HG03280 (cell line): ENCODE results near the gene HINFP.
A peak's percentile ranks its signal among the peaks of the same experiment; 100 is the strongest.
"Not testable (repeated sequence)": the region's sequence is repeated elsewhere in the genome, so short reads cannot be mapped to it uniquely, and the experiment has no call there.

Experiments used
- ATAC-seq: cut with Tn5 transposase; IDR thresholded peaks from one replicate; pipeline ENCODE4 v1.9.1; 2021; ENCODE audit warnings: mild to moderate bottlenecking, moderate library complexity; ENCODE audit not compliant: unreplicated experiment

HINFP gene

GRCh38 chr11:119117004-119117706, 4.2 kb upstream of the HINFP start:
- no peak for ATAC-seq

- ATAC-seq: no peak
Observed at GRCh38 chr11:119118227-119118626, 3.2 kb upstream of the HINFP start.

DNA sequence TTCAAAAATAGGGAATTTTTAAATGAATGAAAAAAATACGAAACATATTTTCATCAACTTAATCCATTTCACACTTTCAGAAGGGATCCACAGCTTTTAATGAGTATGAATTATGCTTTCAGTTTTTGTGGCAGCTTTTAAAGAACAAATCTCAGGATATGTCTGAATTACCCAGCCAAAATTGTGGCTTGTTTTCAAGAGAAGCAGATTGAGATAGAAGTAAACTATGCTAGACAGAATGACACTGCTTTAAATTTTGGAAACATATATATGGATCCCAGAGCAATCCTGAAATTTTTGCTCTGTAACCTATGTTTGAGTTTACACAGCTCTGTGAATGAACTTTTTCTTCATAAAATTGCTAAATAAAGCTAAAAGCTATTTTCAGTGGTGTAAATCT, 2.4 kb upstream of the HINFP start:
- ATAC-seq: no peak

DNA sequence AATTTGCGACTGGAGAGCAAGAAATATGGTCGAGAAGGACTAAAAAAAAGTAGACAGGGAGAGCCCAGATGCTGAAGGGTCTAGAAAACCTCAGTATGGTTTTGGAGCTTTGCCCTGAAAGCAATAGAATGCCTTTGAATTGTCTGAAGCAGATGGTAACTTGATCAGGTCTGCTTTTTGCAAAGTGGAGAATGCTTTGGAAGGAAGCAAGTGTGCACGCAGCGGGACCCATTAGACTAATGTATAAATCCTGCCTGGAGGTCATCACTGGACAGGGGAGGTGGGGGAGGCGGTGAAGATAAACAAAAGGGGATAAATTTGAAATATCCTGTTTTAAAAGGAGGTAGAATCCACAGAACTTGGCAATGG, 757 bp upstream of the HINFP start:
- ATAC-seq: no peak

- ATAC-seq: no peak
Observed at GRCh38 chr11:119121811-119122124, 388 bp downstream of the HINFP start.

DNA sequence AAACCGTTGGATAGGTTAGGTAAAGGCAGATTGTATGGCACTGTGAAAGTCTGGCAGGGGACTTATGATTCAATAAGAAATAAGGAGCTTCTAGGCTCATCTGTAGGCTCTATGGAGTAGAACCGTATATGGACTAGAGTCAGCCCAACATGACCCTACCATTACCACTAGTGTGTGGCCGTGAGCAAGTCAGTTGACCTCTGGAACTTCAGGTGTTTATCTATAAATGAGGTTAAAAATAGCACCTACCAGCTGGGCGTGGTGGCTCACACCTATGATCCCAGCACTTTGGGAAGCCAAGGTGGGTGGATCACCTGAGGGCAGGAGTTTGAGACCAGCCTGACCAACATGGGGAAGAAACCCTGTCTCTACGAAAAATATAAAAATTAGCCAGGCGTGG, 4.4 kb downstream of the HINFP start:
- ATAC-seq: no peak

DNA sequence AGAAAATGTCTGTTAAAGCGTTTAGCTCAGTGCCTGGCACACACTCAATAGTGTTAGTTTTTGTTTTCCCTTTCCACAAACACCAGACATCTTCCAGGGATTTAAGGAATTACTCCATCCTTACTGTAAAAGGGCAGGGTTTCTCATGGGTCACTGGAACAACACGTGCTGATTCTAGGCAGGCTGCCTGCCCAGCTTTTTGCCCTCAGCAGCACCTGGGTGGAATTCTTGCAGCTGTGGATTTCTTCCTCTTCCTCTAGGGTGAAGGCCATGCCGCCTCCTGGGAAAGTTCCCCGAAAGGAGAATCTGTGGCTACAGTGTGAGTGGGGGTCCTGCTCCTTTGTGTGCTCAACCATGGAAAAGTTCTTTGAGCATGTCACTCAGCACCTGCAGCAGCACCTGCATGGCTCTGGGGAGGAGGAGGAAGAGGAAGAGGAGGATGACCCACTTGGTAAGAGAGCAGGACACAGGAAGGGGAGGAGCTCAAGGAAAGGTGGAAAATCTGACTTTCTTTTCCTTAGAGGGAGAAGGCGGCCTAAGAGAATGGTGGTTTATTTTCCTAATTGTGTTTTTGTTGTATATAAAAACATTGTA, 5.4 kb downstream of the HINFP start:
- ATAC-seq: no peak

DNA sequence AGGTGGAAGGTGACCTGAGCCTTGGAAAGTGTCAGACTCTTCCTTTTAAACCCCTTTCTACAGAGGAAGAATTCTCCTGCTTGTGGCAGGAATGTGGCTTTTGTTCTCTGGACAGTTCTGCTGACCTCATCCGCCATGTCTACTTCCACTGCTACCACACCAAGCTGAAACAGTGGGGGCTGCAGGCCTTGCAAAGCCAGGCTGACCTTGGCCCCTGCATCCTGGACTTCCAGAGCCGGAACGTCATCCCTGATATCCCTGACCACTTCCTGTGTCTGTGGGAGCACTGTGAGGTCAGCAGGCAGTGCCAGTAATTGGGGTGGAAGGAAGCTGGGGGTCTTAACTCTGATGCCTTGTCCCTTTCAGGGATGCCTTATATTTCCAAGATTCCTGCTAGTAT, 9.3 kb downstream of the HINFP start:
- no peak for ATAC-seq

- ATAC-seq: no peak
Observed at GRCh38 chr11:119134389-119134978, 13.1 kb downstream of the HINFP start.

DNA sequence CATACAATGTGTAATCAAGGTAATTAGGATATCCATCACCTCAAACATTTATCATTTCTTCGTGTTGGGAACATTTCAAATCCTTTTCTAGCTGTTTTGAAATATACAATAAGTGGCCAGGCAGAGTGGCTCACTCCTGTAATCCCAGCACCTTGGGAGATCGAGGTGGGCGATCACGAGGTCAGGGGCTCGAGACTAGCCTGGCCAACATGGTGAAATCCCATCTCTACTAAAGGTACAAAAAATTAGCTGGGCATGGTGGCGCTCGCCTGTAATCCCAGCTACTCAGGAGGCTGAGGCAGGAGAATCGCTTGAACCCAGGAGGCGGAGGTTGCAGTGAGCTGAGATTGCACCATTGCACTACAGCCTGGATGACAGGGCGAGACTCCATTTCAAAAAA, 17.9 kb downstream of the HINFP start:
- not testable (repeated sequence) for ATAC-seq

DNA sequence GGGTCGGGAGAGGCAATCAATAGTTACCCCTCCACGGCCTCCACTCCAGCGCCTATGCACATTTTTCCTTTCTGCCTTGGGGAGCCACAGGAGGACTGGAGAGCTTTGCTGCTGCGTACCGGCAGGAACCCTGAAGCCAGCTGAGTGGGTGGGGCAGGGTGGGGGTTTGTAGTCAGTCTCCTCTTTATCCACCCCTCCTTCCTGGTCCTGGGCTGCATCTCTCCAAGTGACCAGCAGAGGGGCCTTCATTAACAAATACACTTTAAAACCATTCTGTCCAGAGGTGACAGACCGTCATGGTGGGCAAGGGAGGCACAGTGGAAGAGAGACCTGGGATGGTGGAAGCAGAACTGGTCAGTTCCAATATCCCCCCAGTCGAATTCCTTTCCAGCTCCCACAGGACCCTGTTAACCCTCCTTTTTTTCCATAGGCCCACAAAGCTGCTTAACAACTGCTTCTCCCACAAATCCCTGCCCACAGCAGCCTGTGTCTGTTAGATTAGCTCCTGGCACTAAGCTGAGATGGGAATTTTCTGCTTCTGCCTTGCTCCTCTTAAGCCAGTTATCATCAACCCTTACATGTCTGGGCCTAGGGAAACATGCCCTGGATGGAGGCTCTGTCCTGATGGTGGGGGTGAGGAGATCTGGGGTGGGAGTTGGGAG, 23.6 kb downstream of the HINFP start:
- peak; percentile 73 for ATAC-seq

DNA sequence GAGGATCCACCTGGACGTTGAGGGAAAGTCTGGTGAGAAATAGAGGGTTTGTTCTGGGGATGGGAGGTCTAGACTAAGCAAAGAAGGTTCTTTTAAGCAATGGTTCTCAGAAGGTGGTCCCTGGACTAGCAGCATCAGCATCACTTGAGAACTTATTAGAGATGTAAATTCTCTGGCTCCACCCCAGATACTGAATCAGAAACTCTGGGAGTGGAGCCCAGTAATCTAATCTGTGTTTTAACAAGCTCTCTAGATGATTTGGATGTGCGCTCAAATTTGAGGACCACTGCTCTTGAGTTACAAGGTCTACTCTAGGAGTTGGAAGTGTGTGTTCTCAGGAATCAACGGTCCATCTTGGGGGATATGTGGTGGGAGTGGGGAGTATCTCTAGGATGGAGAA, 24.2 kb downstream of the HINFP start:
- ATAC-seq: no peak

- no peak for ATAC-seq
Observed at GRCh38 chr11:119147604-119148333, 26.4 kb downstream of the HINFP start.

DNA sequence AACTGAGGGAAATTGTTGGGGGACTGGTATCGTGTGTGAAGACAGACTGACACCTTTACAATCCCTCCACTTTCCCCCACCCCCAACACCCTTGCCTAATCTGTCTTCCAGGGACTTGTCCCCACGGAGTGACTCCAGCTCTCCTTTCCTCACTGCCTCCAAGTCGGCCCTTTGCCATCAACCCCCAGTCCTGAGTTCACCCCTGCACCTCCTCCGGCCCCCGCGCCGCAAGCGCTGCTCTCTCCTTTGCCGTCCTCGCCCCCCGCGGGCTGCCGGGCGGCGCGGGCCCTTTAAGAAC, 27.3 kb downstream of the HINFP start:
- no peak for ATAC-seq

DNA sequence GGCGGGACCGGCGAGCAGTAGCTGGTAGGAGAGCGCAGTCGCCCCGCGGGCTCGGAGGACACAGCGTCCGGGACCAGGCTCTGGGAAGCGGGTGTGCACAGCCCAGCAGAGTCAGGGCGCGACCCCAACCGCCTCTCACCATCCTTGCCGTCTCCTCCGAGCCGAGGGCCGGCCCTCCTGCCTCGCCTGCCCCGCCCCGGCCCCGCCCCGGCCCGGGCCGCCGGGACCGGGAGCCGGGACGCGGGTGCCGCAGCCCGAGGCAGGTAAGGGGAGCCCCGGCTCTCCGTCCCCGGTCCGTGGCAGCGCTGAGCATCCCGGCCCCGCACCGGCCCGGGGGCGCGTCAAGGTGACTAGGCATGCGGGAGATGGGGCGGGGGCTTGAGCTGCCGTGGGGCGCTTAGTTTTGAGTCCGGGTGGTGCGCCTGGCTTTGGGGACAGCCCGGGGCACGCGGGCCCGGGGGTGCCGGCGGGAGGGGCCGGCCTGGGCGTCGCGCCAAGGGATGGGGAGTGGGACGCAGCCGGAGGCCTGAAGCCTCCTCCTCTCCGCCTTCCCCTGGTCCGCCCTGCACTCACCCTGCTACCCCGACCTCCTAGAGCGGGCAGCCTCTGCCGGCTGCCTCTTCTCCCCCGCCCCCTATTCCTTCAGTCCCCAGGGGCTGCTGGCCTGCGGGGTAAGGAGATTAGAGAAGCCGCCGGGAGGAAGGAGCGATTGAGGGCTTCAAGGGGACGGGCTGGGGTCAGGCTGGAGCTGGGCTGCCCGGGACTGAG, 27.8 kb downstream of the HINFP start, which contains the start of gene ABCG4:
TSS of gene ABCG4 (plus strand) at position 35 of the 768 bp plus-strand sequence. CDS start 914 bp downstream, outside the sequence.
- no peak for ATAC-seq

DNA sequence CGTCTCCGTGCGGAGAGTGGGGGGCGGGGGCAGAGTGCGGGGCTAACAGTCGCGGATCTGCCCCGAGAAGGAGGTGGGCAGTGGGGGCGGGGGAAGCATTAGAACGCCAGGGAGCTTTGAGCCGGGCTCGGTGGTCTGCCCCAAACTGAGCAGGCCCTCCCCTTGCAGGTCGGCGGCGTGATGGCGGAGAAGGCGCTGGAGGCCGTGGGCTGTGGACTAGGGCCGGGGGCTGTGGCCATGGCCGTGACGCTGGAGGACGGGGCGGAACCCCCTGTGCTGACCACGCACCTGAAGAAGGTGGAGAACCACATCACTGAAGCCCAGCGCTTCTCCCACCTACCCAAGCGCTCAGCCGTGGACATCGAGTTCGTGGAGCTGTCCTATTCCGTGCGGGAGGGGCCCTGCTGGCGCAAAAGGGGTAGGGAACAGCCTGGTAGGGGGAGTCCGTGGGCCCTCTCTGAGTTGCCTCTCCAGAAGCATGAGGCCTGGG, 28.5 kb downstream of the HINFP start:
- no peak for ATAC-seq

DNA sequence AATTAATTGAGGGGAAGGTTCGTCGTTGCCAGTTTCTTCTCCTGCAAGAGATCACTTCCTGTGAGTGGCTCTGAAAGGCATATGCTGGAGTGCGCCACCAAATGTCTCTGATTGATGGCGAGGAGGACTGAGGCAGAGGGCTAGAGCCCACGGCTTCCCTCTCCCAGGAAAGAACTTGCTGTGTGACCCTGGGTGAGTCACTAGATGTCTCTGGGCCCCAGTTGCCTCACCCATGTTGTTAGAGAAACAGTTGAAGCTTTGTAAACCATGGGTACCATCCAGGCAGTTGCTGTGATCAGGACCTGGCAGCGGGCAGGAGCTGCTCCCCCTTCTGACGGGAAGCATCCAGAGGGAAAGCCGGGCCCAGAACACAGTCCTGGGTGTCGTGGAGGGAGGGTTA, 30.7 kb downstream of the HINFP start:
- no peak for ATAC-seq

- ATAC-seq: no peak
Observed at GRCh38 chr11:119152604-119153003, 31.2 kb downstream of the HINFP start.

DNA sequence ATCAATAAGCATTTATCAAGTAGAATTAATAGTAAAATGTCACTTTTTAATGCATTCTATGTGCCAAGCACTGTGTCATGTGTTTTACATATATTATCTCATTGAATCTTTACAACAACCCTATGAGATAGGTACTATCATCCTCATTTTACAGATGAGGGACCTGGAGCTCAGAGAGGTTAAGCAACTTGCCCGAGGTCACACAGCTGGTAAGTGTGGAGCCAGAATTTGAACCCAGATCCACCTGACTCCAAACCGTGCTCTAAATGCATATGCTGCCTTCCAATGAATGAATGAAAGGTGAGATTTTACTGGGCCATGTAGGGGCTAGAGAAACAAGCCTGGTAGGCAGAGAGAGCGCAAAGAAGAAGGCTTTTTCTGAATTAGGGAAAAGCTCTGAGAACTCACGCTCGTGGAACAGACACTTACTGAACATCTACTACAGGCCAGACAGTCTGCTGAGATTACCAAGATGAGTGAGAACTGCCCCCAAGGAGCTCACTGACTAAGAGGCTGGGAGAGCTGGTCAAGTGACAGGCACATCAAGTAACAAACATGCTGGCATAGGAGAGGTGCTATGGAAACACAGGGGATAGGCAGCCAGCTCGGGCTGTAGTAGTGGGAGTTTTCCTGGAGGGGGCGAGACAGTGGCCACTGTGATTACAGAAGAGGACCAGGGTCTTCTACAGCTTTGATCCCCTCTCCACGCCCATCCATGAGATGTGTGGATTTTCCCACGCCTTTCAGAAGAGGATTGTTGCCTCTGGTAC, 31.9 kb downstream of the HINFP start:
- ATAC-seq: no peak

DNA sequence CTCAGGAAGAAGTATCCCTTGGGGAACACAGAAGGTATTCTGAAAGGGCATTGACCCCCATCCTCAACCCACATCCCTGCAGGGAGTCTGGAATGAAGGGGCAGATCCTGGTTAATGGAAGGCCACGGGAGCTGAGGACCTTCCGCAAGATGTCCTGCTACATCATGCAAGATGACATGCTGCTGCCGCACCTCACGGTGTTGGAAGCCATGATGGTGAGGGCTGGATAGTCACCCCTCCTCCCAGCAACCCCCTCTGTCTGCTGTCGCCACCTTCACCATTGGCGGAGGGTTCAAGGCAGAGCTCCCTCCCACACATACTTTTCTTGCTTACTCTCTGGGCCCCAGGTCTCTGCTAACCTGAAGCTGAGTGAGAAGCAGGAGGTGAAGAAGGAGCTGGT, 32.8 kb downstream of the HINFP start:
- ATAC-seq: no peak
